Ovary (tissue), 9 donors: Measurements from ENCODE around the gene ARHGDIB. TPM values are rescaled to one million over a fixed set of nuclear protein-coding genes. Genes with fewer than 3 reads are reported as not detected.
A peak's percentile ranks its signal among the peaks of the same experiment; 100 is the strongest.

Experiments used
- DNase-seq, 5 donors: peaks; one replicate each; pipeline ENCODE4 v3.0.0-alpha.2; 2019 to 2020
- H3K27ac ChIP-seq, 2 donors: fragments of 200-600 bp; one replicate each; pipeline versions ENCODE4 v1.5.1 to v1.8.0; 2019 to 2022
- H3K27me3 ChIP-seq: fragments of 200-600 bp; one replicate; pipeline ENCODE4 v1.8.0; 2022
- H3K36me3 ChIP-seq: fragments of 200-600 bp; sonication (generic); one replicate; pipeline ENCODE4 v1.5.1; 2019
- H3K4me1 ChIP-seq: one replicate; pipeline ENCODE4 v1.8.1; 2013; ENCODE audit warnings: mild to moderate bottlenecking, moderate library complexity; ENCODE audit not compliant: insufficient read depth
- H3K4me3 ChIP-seq: fragments of 200-600 bp; sonication (generic); one replicate; pipeline ENCODE4 v1.5.1; 2017
- H3K9me3 ChIP-seq, 2 donors: fragments of 200-600 bp in 1 of 2; sonication (generic) in 1 of 2; one replicate each; pipeline versions ENCODE4 v1.5.1 to v1.8.1; 2013 to 2019; ENCODE audit warnings: mild to moderate bottlenecking in 1 of 2, moderate library complexity in 1 of 2
- EP300 ChIP-seq: sonication (generic); formaldehyde crosslinking; IDR thresholded peaks from one replicate; pipeline ENCODE4 v1.6.1; 2017; ENCODE audit warnings: antibody characterized with exemption
- POLR2A ChIP-seq: fragments of 450-650 bp; IDR thresholded peaks from one replicate; pipeline ENCODE4 v1.6.1; 2017; ENCODE audit warnings: antibody characterized with exemption, mild to moderate bottlenecking, moderate library complexity
- WGBS, 3 donors: extraction: QIAGEN DNeasy Blood & Tissue Kit in 1 of 3; methylation state at CpG; one replicate each; pipeline versions ENCODE4 v1.1.5 to v1.1.7; 2013 to 2017; 5-methylcytosine and 5-hydroxymethylcytosine counted together
- intact Hi-C, 4 donors: fragments of 100-400 bp; cut with DNase I; formaldehyde crosslinking; loops; one replicate each; pipeline versions ENCODE4 v1.11.0 to v1.15.1; 2022 to 2023
- polyA plus RNA-seq, 2 donors: library from polyadenylated mRNA; stranded (reverse); fragments of 200-250 nt in 1 of 2; fragments of 350-450 nt in 1 of 2; fragmentation: Illumina TruSeq in 1 of 2; extraction: RNeasy Lipid Tissue Mini Kit (QIAGEN cat#74804) in 1 of 2; gene quantifications; one replicate each; pipeline ENCODE4 v1.2.3, GENCODE V29; 2013 to 2014
- total RNA-seq, 7 donors: library from RNA; depleted of rRNA in 2 of 7; stranded (reverse); fragments of >200 nt in 2 of 7; fragmentation: NEBNext Ultra II Directional in 3 of 7; extraction: Animal tissue kit (Norgen Biotek cat#: 25700) in 3 of 7; gene quantifications; one replicate each; pipeline versions ENCODE4 v1.1.0 to v1.2.4, GENCODE V29; 2016 to 2023
- TF ChIP-seq, protein P1 (sequence below), 3 donors: fragments of 450-650 bp in 2 of 3; fragments of 200-600 bp in 1 of 3; IDR thresholded peaks; one replicate each; pipeline versions ENCODE4 v1.5.1 to v1.8.0; 2016 to 2022; ENCODE audit warnings: antibody characterized with exemption in 3 of 3, mild to moderate bottlenecking in 1 of 3
- donor health status: DM: no; HTN: no; CAD: no; lungs with moderate emphysema.
- donor health status: DM: no; HTN: no; CAD: no.
- donor health status: Bipolar disorder and iron deficiency.
- donor health status: DM: yes; HTN: yes; CAD: no.
- donor health status: DM: no; HTN: no; CAD: no.
- donor health status: DM: yes; HTN: yes; CAD: no.

Gene ARHGDIB
- total and polyA plus RNA-seq, 9 donors, result 16.0 to 212 (median 36.6) TPM

DNA sequence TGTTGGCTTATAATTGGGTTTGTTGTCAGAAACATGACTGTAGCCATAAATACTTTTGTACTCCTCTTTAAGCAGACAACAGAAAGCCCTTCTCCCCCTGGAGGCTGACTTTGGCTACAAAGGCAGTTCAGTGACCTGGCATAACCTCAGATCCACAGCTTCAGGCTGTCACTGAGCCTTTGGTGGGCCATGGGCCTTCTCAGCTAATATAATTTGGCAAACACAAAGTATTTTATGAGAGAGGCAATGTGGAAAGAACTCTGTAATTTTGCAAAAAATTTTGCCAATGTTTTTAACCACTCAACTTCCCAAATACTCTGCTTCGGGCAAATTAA is 60.2 kb downstream of the ARHGDIB start:
- Histone ChIP-seq H3K4me1 (peaks cover 4% of the 10 kb centered on the region), H3K36me3 (no peaks in the 10 kb centered on the region), H3K27me3 (no peaks in the 10 kb centered on the region), H3K9me3 (no peaks in the 10 kb centered on the region), H3K27ac (peak overlapping the region; percentile 1 to 24), H3K4me3 (no peak overlapping the region)
- no peak for DNase-seq
- TF ChIP-seq EP300 (no peak), POLR2A (no peak)
- TF ChIP-seq, protein P1, sequence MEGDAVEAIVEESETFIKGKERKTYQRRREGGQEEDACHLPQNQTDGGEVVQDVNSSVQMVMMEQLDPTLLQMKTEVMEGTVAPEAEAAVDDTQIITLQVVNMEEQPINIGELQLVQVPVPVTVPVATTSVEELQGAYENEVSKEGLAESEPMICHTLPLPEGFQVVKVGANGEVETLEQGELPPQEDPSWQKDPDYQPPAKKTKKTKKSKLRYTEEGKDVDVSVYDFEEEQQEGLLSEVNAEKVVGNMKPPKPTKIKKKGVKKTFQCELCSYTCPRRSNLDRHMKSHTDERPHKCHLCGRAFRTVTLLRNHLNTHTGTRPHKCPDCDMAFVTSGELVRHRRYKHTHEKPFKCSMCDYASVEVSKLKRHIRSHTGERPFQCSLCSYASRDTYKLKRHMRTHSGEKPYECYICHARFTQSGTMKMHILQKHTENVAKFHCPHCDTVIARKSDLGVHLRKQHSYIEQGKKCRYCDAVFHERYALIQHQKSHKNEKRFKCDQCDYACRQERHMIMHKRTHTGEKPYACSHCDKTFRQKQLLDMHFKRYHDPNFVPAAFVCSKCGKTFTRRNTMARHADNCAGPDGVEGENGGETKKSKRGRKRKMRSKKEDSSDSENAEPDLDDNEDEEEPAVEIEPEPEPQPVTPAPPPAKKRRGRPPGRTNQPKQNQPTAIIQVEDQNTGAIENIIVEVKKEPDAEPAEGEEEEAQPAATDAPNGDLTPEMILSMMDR (IDR thresholded peaks at IDR 0.05), result no peak
- WGBS, 3 donors, result 81 to 95% (median 84%) methylated on average over 1 of the region's 1 CpG
- intact Hi-C loops, result loop anchor here in 1 of 4 donors (10.0 kb wide), 1 partner anchor 126 kb away; a partner anchor contains a TSS

DNA sequence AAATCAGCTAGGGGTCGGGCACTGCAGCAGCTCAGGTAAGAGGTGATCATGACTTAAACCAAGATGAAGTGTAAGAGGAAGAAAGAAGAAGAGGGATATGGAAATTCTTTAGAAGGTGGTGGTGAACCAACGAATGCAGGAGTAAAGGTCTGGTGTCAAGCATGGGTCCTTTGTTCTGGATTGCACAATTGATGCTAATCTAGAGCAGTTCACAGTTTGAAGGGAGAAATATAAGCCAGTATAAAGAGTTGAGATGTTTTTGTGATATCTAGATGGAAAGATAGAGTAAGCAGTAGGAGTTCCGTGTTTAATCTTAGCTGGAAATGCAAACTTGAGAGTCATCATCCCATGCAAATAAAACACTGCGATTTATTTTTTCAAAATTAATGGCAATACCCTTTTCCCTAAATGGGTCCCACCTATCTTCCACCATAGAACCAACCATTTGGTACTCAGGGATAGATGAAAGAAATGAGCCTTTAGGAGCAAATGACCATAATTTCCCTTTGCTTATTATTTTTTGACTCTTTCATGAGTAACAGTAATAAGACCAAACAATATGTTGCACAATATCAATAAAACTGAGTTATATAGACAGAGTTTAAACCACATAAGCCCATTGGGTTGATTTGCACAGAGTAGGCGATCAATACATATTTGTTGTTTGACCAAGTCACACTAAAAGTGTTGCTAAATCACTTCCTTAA is 60.7 kb downstream of the ARHGDIB start:
- Histone ChIP-seq H3K36me3 (no peaks in the 10 kb centered on the region), H3K4me3 (no peak overlapping the region), H3K4me1 (peaks cover 4% of the 10 kb centered on the region), H3K27ac (peak overlapping the region in 1 of 2 donors; percentile 1), H3K9me3 (no peaks in the 10 kb centered on the region), H3K27me3 (no peaks in the 10 kb centered on the region)
- no peak for DNase-seq
- 93 to 96% (median 96%) methylated on average over 5 of the region's 5 CpGs for WGBS, 3 donors
- intact Hi-C loops, result loop anchor here in 1 of 4 donors (10.0 kb wide), 1 partner anchor 126 kb away; a partner anchor contains a TSS
- TF ChIP-seq EP300 (no peak), POLR2A (no peak)
- TF ChIP-seq, protein P1 (IDR thresholded peaks at IDR 0.05), result no peak

DNA sequence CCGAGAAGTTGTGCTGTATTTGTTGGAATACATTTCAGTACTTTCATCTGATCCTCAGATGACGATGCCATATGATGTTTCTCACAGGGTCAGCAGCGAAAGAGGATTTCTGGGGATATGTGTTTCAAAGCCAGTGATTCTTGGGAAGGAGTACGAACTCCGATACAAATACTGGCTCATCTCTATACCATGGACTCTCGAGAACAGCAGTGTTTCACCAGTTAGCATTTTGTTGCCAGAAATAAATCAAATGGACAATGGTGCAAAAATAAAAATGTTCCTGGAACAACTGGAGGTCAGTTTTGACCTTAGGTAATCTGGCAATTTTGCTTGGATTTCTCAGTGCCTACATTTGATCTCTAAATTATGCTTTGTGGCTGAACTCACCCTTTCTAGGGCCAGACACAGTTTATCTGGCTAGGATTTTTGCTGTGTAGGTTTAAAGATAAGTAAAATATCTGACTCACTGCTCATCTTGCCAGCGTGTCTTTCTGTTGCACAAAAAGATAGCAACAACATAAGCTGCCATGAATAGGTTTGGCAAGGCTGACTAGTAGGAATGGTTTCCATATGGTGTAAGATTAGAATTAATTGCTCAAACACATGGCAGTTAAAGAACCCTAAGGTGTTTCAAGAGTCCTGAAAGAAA is 64.8 kb downstream of the ARHGDIB start:
- H3K4me1 ChIP-seq, result peaks cover 9% of the 10 kb centered on the region
- no peaks in the 10 kb centered on the region for H3K36me3 ChIP-seq
- no peaks in the 10 kb centered on the region for H3K27me3 ChIP-seq
- H3K9me3 ChIP-seq, result no peaks in the 10 kb centered on the region
- 10 to 20% (median 11%) methylated on average over 7 of the region's 7 CpGs for WGBS, 3 donors
- H3K27ac ChIP-seq, result peak overlapping the region; percentile 22 to 38
- DNase-seq, result no peak
- TF ChIP-seq, protein P1 (IDR thresholded peaks at IDR 0.05), result no peak
- no peak for TF ChIP-seq POLR2A
- intact Hi-C loops, result loop anchor here in 2 of 4 donors (10.0 kb wide), 3 partner anchors 48 to 58 kb away; partner anchors contain the start of gene ART4 (in 1 of the 2)
- H3K4me3 ChIP-seq, result no peak overlapping the region

DNA sequence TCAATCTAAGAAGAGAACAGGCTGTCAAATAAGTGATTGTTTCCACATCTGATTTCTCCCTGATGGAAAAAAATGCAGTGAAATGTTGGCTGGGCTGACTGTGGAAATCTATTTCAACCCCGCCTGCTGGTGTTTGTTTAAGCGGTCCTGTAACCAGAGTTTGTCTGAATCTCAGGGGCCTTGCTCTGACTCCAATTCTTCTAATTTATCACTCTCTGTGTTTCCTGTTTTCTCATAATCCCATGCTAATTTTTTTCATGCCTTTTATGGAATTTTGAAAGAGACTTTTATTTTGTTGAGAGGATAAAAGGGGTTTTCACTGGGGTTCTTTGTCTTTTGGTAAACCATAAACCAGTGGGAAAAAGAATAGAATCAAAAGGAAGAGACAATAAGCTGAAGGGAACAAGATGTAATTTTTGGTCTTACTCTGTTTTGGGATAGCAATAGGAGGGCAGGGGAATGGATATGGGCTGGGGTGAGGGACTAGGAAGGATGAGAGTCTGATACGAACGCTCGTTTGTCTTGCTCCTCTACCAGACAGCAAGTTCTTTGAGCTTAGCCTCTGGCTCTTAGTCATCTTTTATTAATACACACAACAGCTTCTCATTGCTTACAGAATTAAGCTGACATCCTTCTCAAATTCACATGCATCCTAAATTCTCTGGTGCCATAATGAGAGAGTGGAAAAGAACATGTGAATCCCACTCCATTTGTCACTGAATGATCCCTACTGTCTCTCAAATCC is 67.7 kb downstream of the ARHGDIB start:
- no peak overlapping the region for H3K4me3 ChIP-seq
- TF ChIP-seq EP300, result no peak
- TF ChIP-seq POLR2A, result no peak
- TF ChIP-seq, protein P1 (IDR thresholded peaks at IDR 0.05), result no peak
- H3K36me3 ChIP-seq, result no peaks in the 10 kb centered on the region
- H3K4me1 ChIP-seq, result peaks cover 9% of the 10 kb centered on the region
- no peaks in the 10 kb centered on the region for H3K9me3 ChIP-seq
- intact Hi-C loops, result loop anchor here in 3 of 4 donors (2.0 to 10.0 kb wide), 4 partner anchors 49 to 61 kb away; partner anchors contain the start of gene ART4 (in 1 of the 3)
- peak overlapping the region; percentile 31 to 74 for H3K27ac ChIP-seq
- DNase-seq, result peak in 1 of 5 donors; percentile 49
- WGBS, 3 donors, result 15 to 30% (median 21%) methylated on average over 5 of the region's 5 CpGs
- no peaks in the 10 kb centered on the region for H3K27me3 ChIP-seq
